ENCODE data around the gene PLD4.
"Not testable (repeated sequence)": the region's sequence is repeated elsewhere in the genome, so short reads cannot be mapped to it uniquely, and the experiment has no call there.

GRCh38 chr14:104944436-104945205 is 19.9 kb downstream of the PLD4 start:
- TF ChIP-seq, protein P1, sequence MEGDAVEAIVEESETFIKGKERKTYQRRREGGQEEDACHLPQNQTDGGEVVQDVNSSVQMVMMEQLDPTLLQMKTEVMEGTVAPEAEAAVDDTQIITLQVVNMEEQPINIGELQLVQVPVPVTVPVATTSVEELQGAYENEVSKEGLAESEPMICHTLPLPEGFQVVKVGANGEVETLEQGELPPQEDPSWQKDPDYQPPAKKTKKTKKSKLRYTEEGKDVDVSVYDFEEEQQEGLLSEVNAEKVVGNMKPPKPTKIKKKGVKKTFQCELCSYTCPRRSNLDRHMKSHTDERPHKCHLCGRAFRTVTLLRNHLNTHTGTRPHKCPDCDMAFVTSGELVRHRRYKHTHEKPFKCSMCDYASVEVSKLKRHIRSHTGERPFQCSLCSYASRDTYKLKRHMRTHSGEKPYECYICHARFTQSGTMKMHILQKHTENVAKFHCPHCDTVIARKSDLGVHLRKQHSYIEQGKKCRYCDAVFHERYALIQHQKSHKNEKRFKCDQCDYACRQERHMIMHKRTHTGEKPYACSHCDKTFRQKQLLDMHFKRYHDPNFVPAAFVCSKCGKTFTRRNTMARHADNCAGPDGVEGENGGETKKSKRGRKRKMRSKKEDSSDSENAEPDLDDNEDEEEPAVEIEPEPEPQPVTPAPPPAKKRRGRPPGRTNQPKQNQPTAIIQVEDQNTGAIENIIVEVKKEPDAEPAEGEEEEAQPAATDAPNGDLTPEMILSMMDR (IDR thresholded peaks at IDR 0.05; ENCODE audit: low read depth, low read length, poor library complexity, severe bottlenecking): not testable (repeated sequence)
- not testable (repeated sequence) for TF ChIP-seq EZH2phosphoT487 (IDR thresholded peaks at IDR 0.05; ENCODE audit: borderline replicate concordance, low read length)
